Measurements from ENCODE around the gene FAM222A.

- TF ChIP-seq CTCF (IDR thresholded peaks at IDR 0.05) (no peak), POLR2A (IDR thresholded peaks at IDR 0.05) (no peak)
These were observed 105.4 kb downstream of the FAM222A start for GRCh38 chr12:109818905-109819500.

Measured in uterus (tissue), 2 donors.